DMS79 (cell line): ENCODE results near the gene MYL1.

ENCODE experiments used
- DNase-seq: peaks from one replicate; lab custom pipeline; 2025; lab: John Stamatoyannopoulos, UW

The MYL1 gene

GRCh38 chr2:210315015-210315788 is at the start of gene MYL1:
TSS of gene MYL1 (minus strand) at chr2:210315174. CDS start at chr2:210315042, 132 bp downstream.
- no peak for DNase-seq

DNA sequence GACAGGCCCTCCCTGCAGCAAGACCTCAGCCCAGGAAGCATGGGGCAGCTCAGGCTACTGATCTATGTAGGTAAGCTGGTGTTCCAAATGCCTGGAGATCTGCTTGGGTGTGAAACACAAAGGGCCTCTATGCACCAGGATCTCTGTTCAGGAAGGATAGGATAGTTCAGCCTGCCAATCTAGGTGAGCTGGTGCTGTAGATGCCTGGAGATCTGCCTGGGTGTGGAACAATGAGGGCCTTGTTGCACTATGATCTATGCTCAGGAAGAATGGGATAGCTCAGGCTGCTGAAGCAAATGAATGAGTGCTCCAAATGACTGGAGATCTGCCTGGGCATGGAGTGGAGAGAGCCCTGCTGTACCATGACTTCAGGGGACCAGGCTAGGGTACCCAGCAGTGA is 48.9 kb upstream of the MYL1 start:
- DNase-seq: no peak

DNA sequence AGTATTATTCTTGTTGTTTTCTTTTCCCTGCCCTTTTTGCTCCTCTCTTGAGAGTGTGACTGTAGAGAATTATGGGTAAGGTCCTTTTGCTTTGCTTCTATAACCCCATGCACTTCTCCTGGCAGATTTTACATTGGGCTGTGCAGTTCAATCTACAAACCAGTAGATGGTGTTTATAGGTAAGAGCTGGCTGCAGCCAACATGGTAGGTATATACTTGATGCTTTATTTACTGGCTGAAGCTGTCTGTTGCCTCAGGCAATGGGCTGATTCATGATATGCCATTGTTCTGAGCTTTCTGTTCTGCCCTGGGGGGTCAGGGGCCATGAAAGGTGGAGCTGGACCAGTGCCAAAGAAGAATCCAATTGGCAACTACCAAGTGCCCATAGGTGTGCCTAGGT is 48.3 kb upstream of the MYL1 start:
- DNase-seq: no peak

DNA sequence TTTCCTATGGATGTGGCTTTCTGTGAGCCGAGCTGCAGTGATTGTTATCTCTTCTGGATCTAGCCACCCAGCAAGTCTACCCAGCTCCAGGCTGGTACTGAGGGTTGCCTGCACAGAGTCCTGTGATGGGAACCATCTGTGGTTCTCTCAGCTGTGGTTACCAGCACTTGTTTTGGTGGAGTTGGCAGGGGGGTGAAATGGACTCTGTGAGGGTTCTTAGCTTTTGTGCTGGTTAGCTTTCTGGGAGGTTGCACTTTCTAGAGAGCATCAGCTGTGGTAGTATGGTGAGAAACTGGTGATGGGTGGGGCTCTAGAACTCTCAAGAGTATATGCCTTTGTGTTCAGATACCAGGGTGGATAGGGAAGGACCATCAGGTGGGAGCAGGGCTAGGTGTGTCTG is 45.4 kb upstream of the MYL1 start:
- no peak for DNase-seq

DNA sequence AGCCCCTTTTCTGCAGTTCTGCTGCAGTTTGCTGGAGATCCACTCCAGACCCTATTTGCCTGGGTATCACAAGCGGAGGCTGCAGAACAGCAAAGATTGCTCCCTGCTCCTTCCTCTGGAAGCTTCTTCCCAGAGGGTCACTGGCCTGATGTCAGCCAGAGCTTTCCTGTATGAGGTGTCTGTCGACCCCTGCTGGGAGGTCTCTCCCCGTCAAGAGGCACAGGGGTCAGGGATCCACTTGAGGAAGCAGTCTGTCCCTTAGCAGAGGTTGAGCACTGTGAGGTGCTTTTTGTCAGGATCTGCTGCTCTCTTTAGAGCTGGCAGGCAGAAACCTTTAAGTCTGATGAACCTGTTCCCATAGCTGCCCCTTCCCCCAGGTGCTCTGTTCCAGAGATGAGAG is 42.0 kb upstream of the MYL1 start:
- DNase-seq: no peak

GRCh38 chr2:210337159-210337558 is 22.2 kb upstream of the MYL1 start:
- DNase-seq: no peak

DNA sequence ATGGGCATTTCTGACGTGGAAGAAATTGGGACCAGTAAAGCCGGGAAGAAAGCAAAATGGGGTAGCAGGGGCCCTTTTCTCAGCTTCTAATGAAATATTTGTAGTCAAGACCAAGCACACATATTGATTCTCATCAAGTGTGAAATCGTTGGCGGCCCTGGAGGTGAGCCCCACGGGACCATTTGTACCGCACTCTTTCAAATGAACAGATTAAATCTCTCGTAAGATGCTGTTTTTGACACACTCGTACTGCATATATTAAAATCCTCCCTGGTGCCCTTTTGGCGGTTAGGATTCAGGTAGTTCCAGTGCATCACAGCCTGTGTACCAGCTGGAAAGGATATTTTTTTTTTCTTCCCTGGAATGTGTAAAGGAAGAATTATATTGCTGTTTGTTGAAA is 9.9 kb upstream of the MYL1 start:
- DNase-seq: no peak

DNA sequence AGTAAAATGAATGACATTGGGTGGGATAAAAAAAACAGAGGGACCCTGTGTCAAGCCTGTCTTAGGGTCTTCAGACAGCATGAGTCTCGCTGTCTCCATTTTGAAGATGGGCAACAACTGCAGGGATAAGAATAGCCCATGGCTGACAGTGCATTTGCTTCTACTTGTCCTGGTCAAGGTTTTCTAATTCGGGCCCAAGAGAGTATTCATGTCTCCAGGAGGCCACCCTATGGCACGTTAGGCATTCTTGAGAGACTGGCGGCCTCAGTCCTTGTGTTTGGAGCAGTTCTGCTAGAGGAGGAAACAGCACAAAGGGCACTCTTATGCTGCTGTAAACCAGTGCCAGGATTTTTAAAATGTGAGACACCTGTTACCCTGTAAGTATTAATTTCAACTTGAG is 9.5 kb upstream of the MYL1 start:
- DNase-seq: no peak

GRCh38 chr2:210323003-210323402 is 8.0 kb upstream of the MYL1 start:
- no peak for DNase-seq

- no peak for DNase-seq
These were observed 3.9 kb upstream of the MYL1 start for GRCh38 chr2:210318891-210319290.

DNA sequence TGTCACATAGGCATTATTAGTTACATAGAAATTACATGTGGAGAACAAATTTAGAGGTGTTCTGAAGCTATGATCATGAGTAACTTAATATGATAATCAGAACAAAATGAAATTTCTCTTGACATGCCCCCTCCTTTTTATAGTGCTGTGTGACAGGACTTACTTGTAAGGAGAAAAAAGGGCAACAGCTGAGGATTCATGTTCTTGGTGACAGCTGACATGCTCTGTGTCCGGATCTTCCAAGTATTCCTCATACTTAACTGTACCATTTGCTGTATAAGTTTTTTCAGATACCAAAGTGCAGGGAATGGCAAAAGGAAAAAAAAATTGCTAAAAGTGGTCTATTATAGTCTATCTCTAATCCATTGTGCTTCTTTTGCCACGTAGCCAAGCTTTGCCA is 3.5 kb upstream of the MYL1 start:
- no peak for DNase-seq

DNA sequence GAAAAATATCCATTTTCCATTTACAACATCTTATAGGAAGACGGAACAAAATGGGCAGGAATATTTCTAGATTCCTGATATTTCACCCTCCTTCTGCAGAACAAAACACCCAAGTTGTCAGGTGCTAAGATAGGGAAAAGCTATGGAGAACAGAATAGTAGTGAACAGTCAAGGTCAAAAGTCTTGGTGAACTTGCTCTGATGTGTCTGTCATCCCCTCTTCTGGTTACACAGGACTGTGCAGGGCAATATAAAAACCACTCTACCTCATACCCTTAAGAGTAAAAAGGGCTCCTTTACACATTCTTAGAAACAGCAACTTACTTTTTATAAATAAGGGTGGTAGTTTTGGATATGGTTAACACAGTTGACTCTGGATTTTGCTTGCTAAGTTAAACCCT is 4.4 kb downstream of the MYL1 start:
- DNase-seq: no peak

DNA sequence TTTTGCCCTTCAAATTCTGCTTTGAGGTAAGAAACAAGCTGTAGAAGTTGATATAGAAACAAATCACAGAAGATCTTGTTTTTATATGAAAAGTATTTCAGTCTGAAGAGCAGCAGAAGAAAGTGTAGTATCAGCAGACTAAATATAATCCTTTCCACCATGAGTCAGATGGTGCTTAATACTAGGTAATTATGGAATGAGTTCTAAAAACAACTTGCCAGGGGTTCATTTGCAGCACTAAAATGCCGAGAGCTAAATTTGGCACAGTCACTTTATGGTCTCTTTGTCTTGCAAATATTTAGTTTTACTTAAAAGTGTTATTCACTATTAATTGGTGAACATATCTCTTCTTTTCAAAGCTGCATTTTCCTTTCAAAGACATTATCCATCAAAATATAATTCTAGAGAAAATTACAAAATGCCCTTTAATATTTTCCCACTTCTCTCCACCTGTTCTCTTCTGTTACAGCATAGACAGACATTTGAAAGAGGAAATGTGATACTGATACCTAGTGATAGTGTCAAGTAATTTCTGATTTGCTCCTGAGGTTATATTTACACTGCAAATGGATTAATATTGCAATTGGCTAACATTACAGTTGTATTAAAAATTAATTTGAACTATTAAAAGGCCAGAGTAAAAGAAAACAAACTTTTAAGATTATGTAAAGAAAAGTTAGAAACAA is 5.3 kb downstream of the MYL1 start:
- DNase-seq: no peak

GRCh38 chr2:210303498-210303897 is 11.5 kb downstream of the MYL1 start:
- no peak for DNase-seq

DNA sequence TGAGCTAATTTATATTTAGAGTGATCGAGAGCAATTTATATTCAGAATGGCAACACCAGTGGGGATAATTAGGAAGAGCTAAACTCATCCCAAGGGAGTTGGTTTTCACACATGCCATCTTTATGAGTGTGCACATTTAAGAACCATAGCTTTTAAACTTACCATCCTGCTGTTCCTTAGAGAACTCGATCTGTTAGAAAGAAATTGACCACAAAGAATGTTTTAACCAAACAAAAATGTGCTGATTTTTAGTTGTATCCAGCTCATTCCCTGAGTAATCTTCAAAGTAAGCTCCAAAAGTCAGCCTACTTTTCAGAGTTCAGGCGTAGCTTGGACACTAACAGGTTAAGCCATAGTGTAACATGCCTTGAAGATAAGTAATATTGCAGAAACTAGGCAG is 12.6 kb downstream of the MYL1 start:
- no peak for DNase-seq

DNA sequence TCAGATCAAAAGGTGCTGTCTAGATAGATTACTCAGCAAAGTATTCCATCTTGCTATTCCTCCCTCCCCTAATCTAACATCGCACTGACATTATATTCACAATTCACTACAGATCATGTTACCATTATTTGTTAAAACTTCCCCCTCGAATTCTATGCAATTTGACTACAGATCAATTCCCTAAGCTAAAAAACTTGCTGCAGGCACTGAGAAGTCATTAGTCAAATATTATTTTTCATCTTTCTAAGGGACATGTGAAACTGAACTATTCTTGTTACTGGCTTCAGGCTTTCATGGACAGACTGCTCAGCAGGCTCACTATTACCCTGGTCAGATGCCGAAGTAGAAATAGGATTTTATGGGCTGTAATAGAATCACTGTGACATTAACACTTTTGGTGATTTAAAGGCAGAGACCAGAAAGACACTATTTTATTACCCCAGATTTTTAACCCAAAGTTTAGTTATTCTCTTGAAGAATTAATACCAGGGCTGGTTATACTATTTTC is 15.1 kb downstream of the MYL1 start:
- no peak for DNase-seq

- no peak for DNase-seq
These were observed 26.6 kb downstream of the MYL1 start for GRCh38 chr2:210288408-210288807.

- no peak for DNase-seq
These were observed 27.7 kb downstream of the MYL1 start for GRCh38 chr2:210287301-210287700.

- no peak for DNase-seq
These were observed 28.8 kb downstream of the MYL1 start for GRCh38 chr2:210286123-210286680.

DNA sequence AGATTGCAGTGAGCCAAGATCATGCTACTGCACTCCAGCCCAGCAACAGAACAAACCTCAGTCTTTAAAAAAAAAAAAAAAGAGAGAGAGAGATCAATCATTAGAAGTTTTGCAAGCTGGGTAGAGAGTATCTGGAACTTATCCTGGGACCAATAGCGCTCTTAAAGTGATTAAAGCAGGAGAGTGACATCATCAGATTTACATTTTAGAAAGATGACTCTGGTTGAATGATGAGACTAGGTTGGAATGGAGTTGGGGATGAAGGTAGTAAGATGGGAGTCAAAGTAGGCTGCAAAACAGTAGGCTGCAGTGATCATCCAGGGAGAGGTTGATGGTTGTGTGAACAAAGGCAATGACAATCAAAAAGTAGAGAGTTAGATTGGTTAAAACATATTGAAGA is 37.8 kb downstream of the MYL1 start:
- DNase-seq: no peak

- no peak for DNase-seq
These were observed 43.7 kb downstream of the MYL1 start for GRCh38 chr2:210271300-210271699.

DNA sequence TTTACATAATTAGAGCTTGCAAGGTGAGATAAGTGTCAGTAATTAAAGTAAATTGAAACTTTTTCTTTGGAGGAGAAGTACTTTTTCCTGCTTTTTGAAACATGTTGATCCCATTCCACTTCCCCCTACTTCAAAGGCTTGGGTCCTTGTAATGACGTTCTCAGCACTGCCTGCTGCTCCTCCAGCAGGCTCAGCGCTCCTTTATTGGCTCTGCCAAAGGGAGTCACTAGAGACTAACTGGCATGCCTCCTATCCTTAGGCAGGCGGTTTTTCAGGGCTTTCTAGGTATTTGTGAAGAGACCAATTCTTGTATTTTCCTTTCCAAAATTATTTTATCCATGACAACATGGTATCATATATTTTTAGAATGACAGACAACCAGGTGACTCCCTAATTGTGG is 45.8 kb downstream of the MYL1 start:
- no peak for DNase-seq

GRCh38 chr2:210268281-210268680 is 46.7 kb downstream of the MYL1 start:
- DNase-seq: no peak
